HepG2 (cell line): ENCODE data around the gene TUFM. TPM values are rescaled to one million over a fixed set of nuclear protein-coding genes. Genes with fewer than 3 reads are reported as not detected.

Source experiments
- ATF7 ChIP-seq, 2 experiments: fragments of 450-650 bp in 1 of 2; sonication (generic) in 1 of 2; formaldehyde crosslinking in 1 of 2; IDR thresholded peaks; 2 replicates each; pipeline versions ENCODE4 v1.4.0 to v1.6.1; 2016 to 2020; ENCODE audit warnings: antibody characterized with exemption in 1 of 2, mild to moderate bottlenecking in 1 of 2, missing genetic modification reagents in 1 of 2
- BRCA1 ChIP-seq: sonication (generic); formaldehyde crosslinking; IDR thresholded peaks from 2 replicates; pipeline ENCODE4 v1.4.0; 2020; ENCODE audit warnings: missing genetic modification reagents
- CEBPG ChIP-seq: IDR thresholded peaks from 2 replicates; pipeline ENCODE4 v1.6.1; 2016
- IKZF1 ChIP-seq: fragments of 450-650 bp; IDR thresholded peaks from 2 replicates; pipeline ENCODE4 v1.7.1; 2016
- IRX3 ChIP-seq: sonication (generic); formaldehyde crosslinking; IDR thresholded peaks from 2 replicates; pipeline ENCODE4 v1.8.1; 2023; ENCODE audit warnings: mild to moderate bottlenecking, low read depth, missing genetic modification reagents, borderline replicate concordance
- MTA1 ChIP-seq: sonication (generic); formaldehyde crosslinking; IDR thresholded peaks from 2 replicates; pipeline ENCODE4 v1.4.0; 2020; ENCODE audit warnings: missing genetic modification reagents, mild to moderate bottlenecking, borderline replicate concordance
- NR1H2 ChIP-seq: sonication (generic); formaldehyde crosslinking; IDR thresholded peaks from 2 replicates; pipeline ENCODE4 v1.8.1; 2022; ENCODE audit warnings: low read depth, missing genetic modification reagents, borderline replicate concordance
- RAD21 ChIP-seq: fragments of 450-650 bp; formaldehyde crosslinking; IDR thresholded peaks from 2 replicates; pipeline ENCODE4 v1.5.0; 2020; ENCODE audit warnings: mild to moderate bottlenecking
- ZBTB3 ChIP-seq: sonication (generic); formaldehyde crosslinking; IDR thresholded peaks from 2 replicates; pipeline ENCODE4 v1.4.0; 2020; ENCODE audit warnings: low read depth, mild to moderate bottlenecking, moderate library complexity, missing genetic modification reagents, borderline replicate concordance
- ZC3H4 ChIP-seq: sonication (generic); formaldehyde crosslinking; IDR thresholded peaks from 2 replicates; pipeline ENCODE4 v1.4.0; 2020; ENCODE audit warnings: missing genetic modification reagents, borderline replicate concordance
- ZNF224 ChIP-seq: sonication (generic); formaldehyde crosslinking; IDR thresholded peaks from 2 replicates; pipeline ENCODE4 v1.5.0; 2020; ENCODE audit warnings: mild to moderate bottlenecking, missing genetic modification reagents
- ZNF570 ChIP-seq: sonication (generic); formaldehyde crosslinking; IDR thresholded peaks from 2 replicates; pipeline ENCODE4 v1.4.0; 2020; ENCODE audit warnings: mild to moderate bottlenecking, missing genetic modification reagents, borderline replicate concordance
- ZNF678 ChIP-seq: sonication (generic); formaldehyde crosslinking; IDR thresholded peaks from 2 replicates; pipeline ENCODE4 v1.4.0; 2020; ENCODE audit warnings: mild to moderate bottlenecking, missing genetic modification reagents
- ZNF761 ChIP-seq: sonication (generic); formaldehyde crosslinking; conservative IDR thresholded peaks from 2 replicates; pipeline ENCODE4 v1.4.0; 2020; ENCODE audit warnings: mild to moderate bottlenecking, missing genetic modification reagents
- polyA plus RNA-seq, 8 experiments: library from polyadenylated mRNA; depleted of rRNA in 3 of 8; stranded (reverse) in 7 of 8; unstranded in 1 of 8; fragments of >200 nt; fragmentation: Illumina TruSeq in 4 of 8; extraction: Trizol in 4 of 8; gene quantifications; 2 replicates each; pipeline versions ENCODE4 v1.2.1 to v1.2.3, GENCODE V29; 2011 to 2016; ENCODE audit warnings: low read depth in 4 of 8, missing spikeins in 1 of 8, mixed read lengths in 1 of 8; ENCODE audit not compliant: insufficient read depth in 1 of 8
- total RNA-seq, 5 experiments: library from RNA; depleted of rRNA; stranded (reverse); fragments of >200 nt; fragmentation: Illumina TruSeq; extraction: Trizol; gene quantifications; 2 replicates each; pipeline ENCODE4 v1.2.3, GENCODE V29; 2016; ENCODE audit warnings: low read depth in 1 of 5
- TF ChIP-seq, protein P1 (sequence below): sonication (generic); formaldehyde crosslinking; IDR thresholded peaks from 2 replicates; pipeline ENCODE4 v1.8.0; 2023; ENCODE audit warnings: mild to moderate bottlenecking, missing genetic modification reagents
- TF ChIP-seq, protein P2 (sequence below): sonication (generic); formaldehyde crosslinking; IDR thresholded peaks from 2 replicates; pipeline ENCODE4 v1.4.0; 2020; ENCODE audit warnings: mild to moderate bottlenecking, missing genetic modification reagents
- TF ChIP-seq, protein P3 (sequence below): sonication (generic); formaldehyde crosslinking; IDR thresholded peaks from 2 replicates; pipeline ENCODE4 v1.8.1; 2023; ENCODE audit warnings: missing genetic modification reagents, inconsistent platforms, borderline replicate concordance
- TF ChIP-seq, protein P4 (sequence below): sonication (generic); formaldehyde crosslinking; conservative IDR thresholded peaks from 2 replicates; pipeline ENCODE4 v1.8.1; 2023; ENCODE audit warnings: missing genetic modification reagents

TUFM gene
- total and polyA plus RNA-seq, 2 of the 13 experiments (the other 11 are each of a cell fraction or from before 2014, with no cell fraction given), result 206 to 298 TPM

DNA sequence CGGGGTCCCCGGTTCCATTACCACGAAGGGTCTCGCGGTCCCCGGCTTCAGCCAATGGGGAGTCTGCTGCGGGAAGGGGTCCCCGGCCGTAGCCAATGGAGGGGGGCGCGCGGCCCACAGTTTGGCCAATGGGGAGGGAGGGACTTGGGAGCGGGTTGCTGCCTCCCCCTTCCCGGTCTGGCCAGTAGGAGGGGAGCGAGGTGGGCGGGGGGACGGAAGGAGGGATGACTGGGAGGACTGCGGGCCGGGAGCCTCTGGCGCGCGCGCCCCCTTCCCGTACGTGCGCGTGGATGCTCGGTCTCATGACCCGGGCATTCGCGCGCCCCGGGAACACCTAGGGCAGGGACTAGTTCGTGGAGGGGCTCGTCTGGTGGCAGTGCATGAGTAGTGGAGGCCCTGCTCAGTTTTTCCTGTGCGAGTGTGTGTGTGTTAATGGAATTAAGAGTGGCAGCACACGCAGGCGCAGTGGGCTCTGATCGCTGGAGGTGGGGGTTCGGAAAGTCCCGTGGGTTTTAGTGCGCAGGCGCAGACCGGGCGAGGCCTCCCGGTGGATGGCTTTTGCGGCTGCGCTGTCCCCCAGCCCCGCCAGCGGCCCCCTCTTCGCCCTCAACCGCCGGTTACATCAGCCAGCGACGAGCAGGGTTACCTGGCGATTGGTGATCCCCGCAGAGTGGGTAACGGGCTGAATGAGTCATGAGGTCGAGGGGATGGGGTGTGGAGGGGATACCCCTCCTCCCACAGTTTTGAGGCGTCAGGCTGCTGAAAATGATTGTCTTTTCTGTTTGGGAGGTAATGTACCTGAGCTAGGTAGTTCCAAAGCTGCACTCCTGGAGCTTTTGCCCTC lies 22.1 kb downstream of the TUFM start (continued):
- TF ChIP-seq, protein P1, sequence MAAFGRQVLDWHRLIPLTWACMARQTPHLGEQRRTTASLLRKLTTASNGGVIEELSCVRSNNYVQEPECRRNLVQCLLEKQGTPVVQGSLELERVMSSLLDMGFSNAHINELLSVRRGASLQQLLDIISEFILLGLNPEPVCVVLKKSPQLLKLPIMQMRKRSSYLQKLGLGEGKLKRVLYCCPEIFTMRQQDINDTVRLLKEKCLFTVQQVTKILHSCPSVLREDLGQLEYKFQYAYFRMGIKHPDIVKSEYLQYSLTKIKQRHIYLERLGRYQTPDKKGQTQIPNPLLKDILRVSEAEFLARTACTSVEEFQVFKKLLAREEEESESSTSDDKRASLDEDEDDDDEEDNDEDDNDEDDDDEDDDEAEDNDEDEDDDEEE (CRISPR knock-in tag), result no peak; the same call in 1 of the 2 replicates
- TF ChIP-seq, protein P2, sequence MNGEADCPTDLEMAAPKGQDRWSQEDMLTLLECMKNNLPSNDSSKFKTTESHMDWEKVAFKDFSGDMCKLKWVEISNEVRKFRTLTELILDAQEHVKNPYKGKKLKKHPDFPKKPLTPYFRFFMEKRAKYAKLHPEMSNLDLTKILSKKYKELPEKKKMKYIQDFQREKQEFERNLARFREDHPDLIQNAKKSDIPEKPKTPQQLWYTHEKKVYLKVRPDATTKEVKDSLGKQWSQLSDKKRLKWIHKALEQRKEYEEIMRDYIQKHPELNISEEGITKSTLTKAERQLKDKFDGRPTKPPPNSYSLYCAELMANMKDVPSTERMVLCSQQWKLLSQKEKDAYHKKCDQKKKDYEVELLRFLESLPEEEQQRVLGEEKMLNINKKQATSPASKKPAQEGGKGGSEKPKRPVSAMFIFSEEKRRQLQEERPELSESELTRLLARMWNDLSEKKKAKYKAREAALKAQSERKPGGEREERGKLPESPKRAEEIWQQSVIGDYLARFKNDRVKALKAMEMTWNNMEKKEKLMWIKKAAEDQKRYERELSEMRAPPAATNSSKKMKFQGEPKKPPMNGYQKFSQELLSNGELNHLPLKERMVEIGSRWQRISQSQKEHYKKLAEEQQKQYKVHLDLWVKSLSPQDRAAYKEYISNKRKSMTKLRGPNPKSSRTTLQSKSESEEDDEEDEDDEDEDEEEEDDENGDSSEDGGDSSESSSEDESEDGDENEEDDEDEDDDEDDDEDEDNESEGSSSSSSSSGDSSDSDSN (CRISPR knock-in tag), result 0 out of 2 replicates have a peak, but pooled peaks have one; percentile 55
- TF ChIP-seq, protein P3, sequence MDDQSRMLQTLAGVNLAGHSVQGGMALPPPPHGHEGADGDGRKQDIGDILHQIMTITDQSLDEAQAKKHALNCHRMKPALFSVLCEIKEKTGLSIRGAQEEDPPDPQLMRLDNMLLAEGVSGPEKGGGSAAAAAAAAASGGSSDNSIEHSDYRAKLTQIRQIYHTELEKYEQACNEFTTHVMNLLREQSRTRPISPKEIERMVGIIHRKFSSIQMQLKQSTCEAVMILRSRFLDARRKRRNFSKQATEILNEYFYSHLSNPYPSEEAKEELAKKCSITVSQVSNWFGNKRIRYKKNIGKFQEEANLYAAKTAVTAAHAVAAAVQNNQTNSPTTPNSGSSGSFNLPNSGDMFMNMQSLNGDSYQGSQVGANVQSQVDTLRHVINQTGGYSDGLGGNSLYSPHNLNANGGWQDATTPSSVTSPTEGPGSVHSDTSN, result no peak
- TF ChIP-seq ZBTB3 (CRISPR knock-in tag), result peak; percentile 24; the same call in 1 of the 2 replicates
- no peak for TF ChIP-seq ZNF678
- TF ChIP-seq CEBPG (CRISPR knock-in tag), result peak; percentile 96
- no peak; the same call in 1 of the 2 replicates for TF ChIP-seq ZNF224 (CRISPR knock-in tag)
- TF ChIP-seq ZNF761 (CRISPR knock-in tag), result peak; percentile 74; the same call in 1 of the 2 replicates
- peak; percentile 45; the same call in 1 of the 2 replicates for TF ChIP-seq MTA1 (CRISPR knock-in tag)
- TF ChIP-seq RAD21, result no peak
- no peak for TF ChIP-seq NR1H2
- TF ChIP-seq ZC3H4 (CRISPR knock-in tag), result peak; percentile 76; the same call in 1 of the 2 replicates
- TF ChIP-seq BRCA1 (CRISPR knock-in tag), result no peak
- no peak for TF ChIP-seq IKZF1
- TF ChIP-seq, protein P4, sequence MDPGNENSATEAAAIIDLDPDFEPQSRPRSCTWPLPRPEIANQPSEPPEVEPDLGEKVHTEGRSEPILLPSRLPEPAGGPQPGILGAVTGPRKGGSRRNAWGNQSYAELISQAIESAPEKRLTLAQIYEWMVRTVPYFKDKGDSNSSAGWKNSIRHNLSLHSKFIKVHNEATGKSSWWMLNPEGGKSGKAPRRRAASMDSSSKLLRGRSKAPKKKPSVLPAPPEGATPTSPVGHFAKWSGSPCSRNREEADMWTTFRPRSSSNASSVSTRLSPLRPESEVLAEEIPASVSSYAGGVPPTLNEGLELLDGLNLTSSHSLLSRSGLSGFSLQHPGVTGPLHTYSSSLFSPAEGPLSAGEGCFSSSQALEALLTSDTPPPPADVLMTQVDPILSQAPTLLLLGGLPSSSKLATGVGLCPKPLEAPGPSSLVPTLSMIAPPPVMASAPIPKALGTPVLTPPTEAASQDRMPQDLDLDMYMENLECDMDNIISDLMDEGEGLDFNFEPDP (CRISPR knock-in tag), result peak; percentile 13; the same call in 1 of the 2 replicates
- no peak for TF ChIP-seq ATF7 (IDR thresholded peaks at IDR 0.05)
- TF ChIP-seq ATF7 (CRISPR knock-in tag; IDR thresholded peaks at IDR 0.05), result no peak
- no peak for TF ChIP-seq ZNF570
- TF ChIP-seq IRX3 (CRISPR knock-in tag), result no peak; the same call in 1 of the 2 replicates
